Esophagus muscularis mucosa (tissue), 4 donors: ENCODE measurements around the gene SERPINB11. TPM values are rescaled to one million over a fixed set of nuclear protein-coding genes. Genes with fewer than 3 reads are reported as not detected.

ENCODE experiments used
- DNase-seq: peaks from one replicate; pipeline ENCODE4 v3.0.0-alpha.2; 2017; ENCODE audit errors: extremely low spot score
- H3K27ac ChIP-seq, 4 donors: fragments of 200-600 bp; sonication (generic); replicated peaks in 1 of 4; 1 replicate in 3 of 4; 2 replicates in 1 of 4; pipeline ENCODE4 v1.5.1; 2016 to 2019; ENCODE audit warnings: mild to moderate bottlenecking in 1 of 4
- H3K27me3 ChIP-seq, 4 donors: fragments of 200-600 bp; sonication (generic); one replicate each; pipeline versions ENCODE4 v1.5.1 to v1.6.0; 2016 to 2019
- H3K36me3 ChIP-seq, 4 donors: fragments of 200-600 bp; sonication (generic); one replicate each; pipeline ENCODE4 v1.5.1; 2016 to 2019
- H3K4me1 ChIP-seq, 4 donors: fragments of 200-600 bp; sonication (generic); one replicate each; pipeline ENCODE4 v1.5.1; 2016 to 2019
- H3K4me3 ChIP-seq, 4 donors: fragments of 200-600 bp; sonication (generic); 1 replicate in 2 of 4; 2 replicates in 2 of 4; pipeline ENCODE4 v1.5.1; 2016 to 2019; ENCODE audit warnings: mild to moderate bottlenecking in 4 of 4, moderate library complexity in 1 of 4
- H3K9me3 ChIP-seq, 4 donors: fragments of 200-600 bp; sonication (generic); 1 replicate in 3 of 4; 2 replicates in 1 of 4; pipeline ENCODE4 v1.5.1; 2016 to 2019
- EP300 ChIP-seq: sonication (generic); formaldehyde crosslinking; IDR thresholded peaks from one replicate; pipeline ENCODE4 v1.6.1; 2017; ENCODE audit warnings: antibody characterized with exemption
- POLR2A ChIP-seq: fragments of 450-650 bp; IDR thresholded peaks from one replicate; pipeline ENCODE4 v1.6.1; 2017; ENCODE audit warnings: antibody characterized with exemption, moderate library complexity, mild to moderate bottlenecking, low read depth
- POLR2AphosphoS5 ChIP-seq, 2 donors: sonication (generic); formaldehyde crosslinking; IDR thresholded peaks; one replicate each; pipeline ENCODE4 v1.6.1; 2017; ENCODE audit warnings: antibody characterized with exemption in 2 of 2
- WGBS: methylation state at CpG from one replicate; pipeline ENCODE4 v1.1.5; 2018; 5-methylcytosine and 5-hydroxymethylcytosine counted together
- intact Hi-C: fragments of 100-400 bp; cut with DNase I; formaldehyde crosslinking; loops from one replicate; pipeline ENCODE4 v1.15.1; 2023
- total RNA-seq, 4 donors: library from RNA; depleted of rRNA; stranded (reverse); fragments of >200 nt; gene quantifications; one replicate each; pipeline versions ENCODE4 v1.1.0 to v1.2.1, GENCODE V29; 2016
- TF ChIP-seq, protein P1 (sequence below), 3 experiments: fragments of 200-600 bp in 2 of 3; fragments of 450-650 bp in 1 of 3; sonication (generic) in 2 of 3; IDR thresholded peaks; one replicate each; pipeline ENCODE4 v1.5.1; 2017 to 2019; ENCODE audit warnings: antibody characterized with exemption in 3 of 3, mild to moderate bottlenecking in 2 of 3, moderate library complexity in 1 of 3

The SERPINB11 gene
- total RNA-seq, 4 donors from 2014 or later = not detected

DNA sequence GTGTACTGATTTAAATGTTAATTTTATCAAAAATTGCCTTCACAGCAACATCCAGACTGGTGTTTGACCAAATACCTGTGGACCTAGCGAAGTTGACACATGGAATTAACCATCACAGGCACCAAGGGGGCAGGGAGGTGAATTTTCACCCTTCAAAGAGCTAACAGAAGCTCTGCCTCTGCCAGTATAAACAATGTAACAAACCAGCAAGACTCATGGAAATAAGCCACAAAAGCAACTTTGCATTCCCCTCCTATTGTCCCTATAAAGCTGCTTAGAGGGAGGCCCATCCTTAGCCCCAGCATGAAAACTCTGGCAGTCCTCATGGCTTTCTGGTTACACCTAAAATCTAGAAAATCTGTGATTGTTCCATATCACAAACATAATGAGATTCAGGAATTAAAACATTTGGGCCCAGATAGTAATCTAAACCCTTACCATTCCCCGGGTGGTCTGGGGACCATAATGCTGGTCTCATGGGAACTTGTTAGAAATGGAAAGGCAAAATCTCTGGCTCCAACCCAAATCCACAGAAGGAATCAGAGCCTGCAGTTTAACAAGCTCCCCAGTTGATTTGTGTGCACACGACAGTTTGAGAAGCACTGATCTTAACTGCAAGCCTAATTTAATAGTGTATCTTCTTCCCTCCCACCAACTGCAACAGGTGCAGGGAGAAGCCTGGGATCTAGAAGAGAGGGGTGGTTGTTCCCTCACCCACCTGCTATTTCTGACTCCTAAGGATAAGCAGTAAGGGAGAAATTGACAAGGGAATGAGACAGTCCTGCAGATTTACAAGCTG, 23.1 kb downstream of the SERPINB11 start:
- 11% methylated on average over 2 of the region's 3 CpGs for WGBS
- Histone ChIP-seq H3K27ac (no peak overlapping the region), H3K27me3 (peaks cover 0 to 4% (median 0%) of the 10 kb centered on the region in 4 donors), H3K4me1 (no peaks in the 10 kb centered on the region), H3K36me3 (no peaks in the 10 kb centered on the region), H3K9me3 (no peaks in the 10 kb centered on the region), H3K4me3 (no peak overlapping the region)
- intact Hi-C loops = no loop called here
- no peak for DNase-seq
- TF ChIP-seq POLR2A = no peak
- TF ChIP-seq, protein P1, sequence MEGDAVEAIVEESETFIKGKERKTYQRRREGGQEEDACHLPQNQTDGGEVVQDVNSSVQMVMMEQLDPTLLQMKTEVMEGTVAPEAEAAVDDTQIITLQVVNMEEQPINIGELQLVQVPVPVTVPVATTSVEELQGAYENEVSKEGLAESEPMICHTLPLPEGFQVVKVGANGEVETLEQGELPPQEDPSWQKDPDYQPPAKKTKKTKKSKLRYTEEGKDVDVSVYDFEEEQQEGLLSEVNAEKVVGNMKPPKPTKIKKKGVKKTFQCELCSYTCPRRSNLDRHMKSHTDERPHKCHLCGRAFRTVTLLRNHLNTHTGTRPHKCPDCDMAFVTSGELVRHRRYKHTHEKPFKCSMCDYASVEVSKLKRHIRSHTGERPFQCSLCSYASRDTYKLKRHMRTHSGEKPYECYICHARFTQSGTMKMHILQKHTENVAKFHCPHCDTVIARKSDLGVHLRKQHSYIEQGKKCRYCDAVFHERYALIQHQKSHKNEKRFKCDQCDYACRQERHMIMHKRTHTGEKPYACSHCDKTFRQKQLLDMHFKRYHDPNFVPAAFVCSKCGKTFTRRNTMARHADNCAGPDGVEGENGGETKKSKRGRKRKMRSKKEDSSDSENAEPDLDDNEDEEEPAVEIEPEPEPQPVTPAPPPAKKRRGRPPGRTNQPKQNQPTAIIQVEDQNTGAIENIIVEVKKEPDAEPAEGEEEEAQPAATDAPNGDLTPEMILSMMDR (IDR thresholded peaks at IDR 0.05) = no peak
- TF ChIP-seq EP300 = no peak
- TF ChIP-seq POLR2AphosphoS5 (IDR thresholded peaks at IDR 0.05) = no peak

DNA sequence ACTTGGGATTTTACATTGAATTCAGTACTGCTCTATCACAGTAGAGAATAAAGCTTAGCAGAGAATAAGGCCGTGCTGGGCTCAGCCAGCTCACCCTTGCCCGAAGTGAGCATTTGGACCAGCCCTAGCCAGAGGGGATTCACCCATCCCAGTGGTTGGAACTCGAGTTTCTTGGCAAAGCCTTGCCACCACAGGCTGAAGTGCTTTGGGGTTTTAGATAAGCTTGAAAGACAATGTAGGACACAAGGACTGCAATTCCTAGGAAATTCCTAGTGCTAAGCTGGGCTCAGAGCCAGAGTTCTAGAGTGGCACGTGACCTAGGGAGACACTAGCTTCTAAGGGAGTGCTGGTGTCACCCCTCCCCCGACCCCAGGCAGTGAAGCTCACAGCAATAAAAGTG, 28.0 kb downstream of the SERPINB11 start:
- no peak for TF ChIP-seq POLR2AphosphoS5 (IDR thresholded peaks at IDR 0.05)
- no peak for TF ChIP-seq POLR2A
- TF ChIP-seq EP300 = no peak
- TF ChIP-seq, protein P1 (IDR thresholded peaks at IDR 0.05) = no peak
- WGBS = 52% methylated on average over 4 of the region's 5 CpGs
- H3K27me3 ChIP-seq = peaks cover 0 to 5% (median 0%) of the 10 kb centered on the region in 4 donors
- no peak for DNase-seq
- H3K36me3 ChIP-seq = no peaks in the 10 kb centered on the region
- no peaks in the 10 kb centered on the region for H3K4me1 ChIP-seq
- no peak overlapping the region for H3K4me3 ChIP-seq
- no peaks in the 10 kb centered on the region for H3K9me3 ChIP-seq
- H3K27ac ChIP-seq = no peak overlapping the region
- intact Hi-C loops = no loop called here

DNA sequence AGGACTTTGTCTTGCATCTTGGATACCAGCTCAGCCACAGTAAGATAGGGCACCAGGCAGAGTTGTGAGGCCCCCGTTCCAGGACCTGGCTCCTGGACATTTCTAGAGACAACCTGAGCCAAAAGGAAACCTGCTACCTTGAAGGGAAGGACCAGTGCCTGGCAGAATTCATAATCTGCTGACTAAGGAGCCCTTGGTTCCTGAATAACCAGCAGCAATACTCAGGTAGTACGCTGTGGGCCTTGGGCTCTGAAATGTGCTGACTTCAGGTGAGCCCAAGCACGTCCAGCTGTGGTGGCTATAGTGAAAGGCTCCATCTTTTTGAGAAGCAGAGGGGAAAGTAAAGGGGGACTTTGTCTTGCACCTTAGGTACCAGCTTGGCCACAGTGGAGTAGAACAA, 28.5 kb downstream of the SERPINB11 start:
- H3K27me3 ChIP-seq = peaks cover 0 to 5% (median 0%) of the 10 kb centered on the region in 4 donors
- intact Hi-C loops = no loop called here
- no peak overlapping the region for H3K27ac ChIP-seq
- no peaks in the 10 kb centered on the region for H3K36me3 ChIP-seq
- no peaks in the 10 kb centered on the region for H3K4me1 ChIP-seq
- H3K4me3 ChIP-seq = no peak overlapping the region
- TF ChIP-seq, protein P1 (IDR thresholded peaks at IDR 0.05) = no peak
- TF ChIP-seq POLR2AphosphoS5 (IDR thresholded peaks at IDR 0.05) (no peak), EP300 (no peak), POLR2A (no peak)
- DNase-seq = no peak
- no peaks in the 10 kb centered on the region for H3K9me3 ChIP-seq
- 93% methylated on average over 3 of the region's 3 CpGs for WGBS

DNA sequence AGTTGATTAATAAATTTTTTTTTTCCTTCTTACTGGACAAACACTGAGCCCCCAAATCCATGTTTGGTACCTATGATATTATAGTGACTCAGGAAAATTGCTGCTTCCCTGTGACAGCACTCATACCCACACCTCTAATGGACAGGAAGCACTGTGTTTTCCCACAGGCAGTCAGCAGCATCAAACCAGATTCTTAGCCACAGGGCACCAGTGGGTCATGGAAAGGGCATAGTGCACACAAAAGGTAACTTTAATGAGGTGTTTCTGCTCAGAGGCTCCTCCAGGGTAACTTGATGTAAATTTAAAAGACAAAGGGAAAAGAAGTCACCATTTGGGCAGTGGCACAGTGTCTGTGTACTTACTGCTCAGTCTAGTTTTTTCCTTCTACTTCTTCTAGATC, 34.1 kb downstream of the SERPINB11 start:
- TF ChIP-seq EP300 (no peak), POLR2A (no peak), POLR2AphosphoS5 (IDR thresholded peaks at IDR 0.05) (no peak)
- TF ChIP-seq, protein P1 (IDR thresholded peaks at IDR 0.05) = no peak
- Histone ChIP-seq H3K27ac (no peak overlapping the region), H3K4me3 (no peak overlapping the region), H3K27me3 (no peaks in the 10 kb centered on the region), H3K36me3 (no peaks in the 10 kb centered on the region), H3K4me1 (no peaks in the 10 kb centered on the region), H3K9me3 (no peaks in the 10 kb centered on the region)
- DNase-seq = no peak
- intact Hi-C loops = no loop called here
